Fibroblast of gingiva (primary cell): ENCODE results near the gene ATP5F1D.

Experiments used
- DNase-seq: peaks from one replicate; pipeline ENCODE4 v3.0.0-alpha.2; 2011; ENCODE audit warnings: low read depth

The ATP5F1D gene

DNA sequence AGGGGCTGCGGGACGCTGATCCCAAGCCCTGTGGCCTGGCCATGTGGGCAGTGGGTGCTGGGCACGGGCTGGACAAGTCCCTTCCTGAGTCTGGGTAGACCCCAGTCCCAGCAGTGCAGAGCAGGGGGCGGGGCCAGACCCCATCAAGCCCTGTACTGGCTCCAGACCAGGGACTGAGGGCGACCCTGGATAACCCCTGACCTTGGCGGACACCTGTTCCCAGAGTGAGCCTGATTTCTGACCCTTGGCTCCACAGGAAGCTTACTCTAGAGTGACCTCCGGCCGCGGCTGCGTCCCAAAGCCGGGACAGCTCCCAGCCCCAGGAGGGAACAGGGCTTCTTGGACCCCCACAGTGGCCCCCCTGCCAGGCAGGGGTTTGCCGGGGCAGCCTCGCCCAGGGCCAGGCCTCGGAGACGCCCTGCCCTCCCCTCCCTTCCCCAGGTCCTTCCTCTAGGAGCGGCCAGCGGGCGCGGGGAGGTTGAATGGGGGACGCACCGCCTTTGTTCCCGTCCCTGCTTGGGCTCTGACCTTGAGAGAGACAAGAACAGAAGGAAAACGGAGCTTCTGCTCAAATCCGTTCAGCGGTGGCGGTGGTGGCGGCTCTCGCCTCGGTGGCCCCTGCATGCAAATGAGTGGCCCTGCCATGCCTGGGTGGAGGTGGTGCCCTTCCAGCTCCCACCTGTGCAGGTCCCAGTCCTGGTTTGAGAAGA, 41.8 kb downstream of the ATP5F1D start:
- DNase-seq = no peak

DNA sequence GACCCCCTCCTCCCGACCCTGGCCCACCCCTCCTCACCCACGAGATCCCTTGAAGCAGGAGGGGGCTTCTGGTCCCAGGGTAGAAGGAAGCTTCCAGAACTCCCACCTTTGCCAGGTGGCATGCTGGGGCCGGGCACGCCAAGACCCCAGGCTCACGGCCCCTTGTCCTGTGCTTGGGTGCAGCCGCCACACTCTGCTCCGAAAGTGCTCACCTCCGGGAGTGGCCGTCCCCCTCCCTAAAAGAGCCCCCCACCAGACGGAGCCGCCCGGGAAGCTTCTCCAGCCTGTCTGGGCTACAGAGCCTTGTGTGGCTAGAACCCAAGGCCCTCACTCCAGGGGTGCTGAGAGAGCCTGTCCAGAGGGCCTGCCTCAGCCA, 42.4 kb downstream of the ATP5F1D start:
- DNase-seq = no peak

DNA sequence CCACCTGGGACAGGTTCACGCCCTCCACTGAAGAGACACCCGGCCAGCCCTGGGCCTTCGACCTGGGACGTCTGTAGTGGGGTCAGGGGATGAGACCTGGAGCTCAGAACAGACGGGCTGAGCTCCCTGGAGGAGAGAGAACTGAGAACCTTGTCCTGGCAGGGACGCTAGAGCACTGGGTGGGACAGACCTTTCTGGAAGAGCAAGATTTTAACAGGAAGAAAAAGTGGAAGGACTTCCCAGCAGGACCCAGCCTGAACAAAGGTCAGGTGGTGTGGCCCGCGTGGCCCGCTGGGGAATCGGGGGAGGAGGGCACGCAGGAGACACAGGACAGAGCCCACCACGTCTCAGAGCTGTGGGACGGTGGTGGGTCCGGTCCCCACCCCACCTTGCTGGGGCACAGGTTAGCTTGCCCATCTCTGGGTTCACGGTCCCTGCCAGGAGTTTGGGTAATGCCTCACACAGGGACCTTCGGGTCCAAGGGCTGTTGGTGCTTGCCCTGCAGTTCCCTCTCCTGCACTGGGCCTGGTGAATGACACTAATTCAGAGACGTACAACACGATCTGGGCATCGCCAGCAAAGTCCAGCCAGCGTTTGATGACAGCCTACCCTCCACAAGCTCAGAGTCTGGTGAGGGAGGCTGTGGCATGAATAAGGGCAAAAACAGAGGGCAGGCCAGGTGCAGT, 42.9 kb downstream of the ATP5F1D start:
- no peak for DNase-seq

DNA sequence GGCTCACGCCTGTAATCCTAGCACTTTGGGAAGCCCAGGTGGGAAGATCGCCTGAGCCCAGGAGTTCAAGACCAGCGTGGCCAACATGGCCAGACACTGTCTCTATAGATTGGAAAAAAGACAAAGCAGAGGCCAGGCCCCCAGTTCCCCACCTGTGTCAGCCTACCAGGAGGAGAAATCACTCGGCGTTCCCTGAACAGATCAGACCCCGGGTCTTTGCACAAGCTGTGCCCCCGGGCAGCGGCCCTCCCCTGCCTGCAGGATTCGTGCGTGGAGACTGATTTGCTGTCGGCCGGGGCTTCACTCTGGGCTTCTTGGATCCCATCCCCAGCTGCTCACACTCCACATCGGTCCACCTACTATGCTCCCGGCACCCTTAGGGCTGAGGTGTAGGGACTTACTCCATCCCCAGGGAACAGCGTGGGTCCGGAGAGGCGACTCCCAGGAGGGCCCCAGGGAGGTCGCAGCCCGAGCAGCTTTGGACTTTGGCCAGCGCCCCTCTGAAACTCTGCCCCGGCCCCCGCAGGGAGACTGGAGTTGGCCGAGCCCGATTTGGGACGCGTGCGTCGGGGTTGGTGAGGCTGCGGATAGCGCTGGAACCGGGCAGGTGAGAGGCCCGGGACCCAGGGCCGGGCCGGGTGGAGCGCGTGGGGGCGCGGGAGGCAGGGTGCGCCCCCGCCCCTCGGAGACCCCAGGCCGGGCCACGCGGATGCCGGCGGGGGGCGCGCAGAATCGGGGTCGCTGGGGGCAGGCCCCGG, 43.6 kb downstream of the ATP5F1D start:
- DNase-seq = no peak

DNA sequence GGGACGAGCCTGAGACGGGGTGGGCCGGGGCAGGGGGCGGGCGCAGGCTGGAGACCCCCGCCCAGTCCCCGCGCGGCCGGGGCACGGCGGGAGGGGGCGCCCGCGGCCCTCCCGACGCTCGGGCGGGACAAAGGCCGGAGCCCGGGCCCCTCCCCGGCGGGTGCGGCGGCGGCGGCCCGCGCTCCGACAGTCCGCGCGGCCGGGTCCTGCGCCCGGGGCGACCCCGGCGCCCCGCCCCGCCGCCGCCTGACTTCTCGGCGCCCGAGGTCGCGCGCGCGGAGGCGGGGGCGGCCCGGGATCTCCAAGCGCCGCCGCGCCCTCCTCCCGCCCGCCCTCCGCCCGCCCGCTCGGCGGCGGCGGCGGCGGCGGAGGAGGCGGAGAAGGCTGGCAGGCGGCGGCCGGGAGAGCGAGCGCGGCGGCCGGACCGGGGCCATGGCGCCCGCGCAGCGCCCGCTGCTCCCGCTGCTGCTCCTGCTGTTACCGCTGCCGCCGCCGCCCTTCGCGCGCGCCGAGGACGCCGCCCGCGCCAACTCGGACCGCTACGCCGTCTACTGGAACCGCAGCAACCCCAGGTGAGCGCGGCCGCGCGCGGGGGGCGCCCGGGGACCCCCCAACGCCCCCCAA, 44.3 kb downstream of the ATP5F1D start, which contains the start of gene EFNA2:
Gene EFNA2, plus strand, starts transcription at position 137 of the 624 bp plus-strand sequence. Its CDS starts 296 bp downstream, at position 433.
- DNase-seq = no peak

DNA sequence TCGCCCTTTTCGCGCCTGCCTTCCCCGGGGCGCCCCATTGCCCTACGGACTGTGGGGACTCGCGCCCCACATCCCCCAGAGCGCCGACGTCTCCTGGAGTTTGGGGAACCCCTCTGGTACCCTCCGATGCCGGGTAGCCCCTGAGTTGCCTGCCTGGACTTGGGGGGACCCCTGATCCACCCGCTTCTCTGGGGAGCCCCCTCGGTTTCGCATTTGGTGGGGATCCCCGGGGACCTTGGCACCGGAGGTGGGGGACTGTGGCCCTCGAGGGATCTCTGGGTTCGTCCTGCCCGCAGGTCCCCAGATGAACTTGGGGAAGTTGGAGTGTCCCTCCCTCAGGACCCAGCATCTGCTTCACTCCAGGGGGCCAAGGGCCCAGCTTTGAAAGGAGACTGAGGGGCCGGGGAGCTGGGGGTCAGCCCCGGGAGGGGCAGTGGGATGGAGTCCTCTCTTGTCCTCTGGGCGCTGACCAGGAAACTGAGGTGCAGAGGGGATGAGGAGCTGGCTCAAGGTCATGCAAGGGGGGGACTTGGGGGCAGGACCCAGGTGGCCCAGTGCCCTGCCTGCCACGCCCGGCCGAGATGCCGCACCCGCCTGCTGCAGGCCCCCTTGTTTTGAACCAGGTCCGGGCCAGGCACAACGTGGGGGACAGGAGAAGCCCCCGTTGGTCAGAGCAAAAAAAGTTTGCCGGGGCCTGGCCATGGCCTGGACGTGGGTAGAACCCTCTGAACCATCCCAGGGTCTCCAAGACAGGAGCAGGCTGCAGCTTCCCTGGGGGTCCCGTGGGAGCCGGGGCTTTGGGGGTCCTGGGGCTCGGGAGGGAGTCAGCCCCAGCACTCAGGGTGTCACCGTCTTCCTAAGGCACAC, 45.2 kb downstream of the ATP5F1D start:
- no peak for DNase-seq

DNA sequence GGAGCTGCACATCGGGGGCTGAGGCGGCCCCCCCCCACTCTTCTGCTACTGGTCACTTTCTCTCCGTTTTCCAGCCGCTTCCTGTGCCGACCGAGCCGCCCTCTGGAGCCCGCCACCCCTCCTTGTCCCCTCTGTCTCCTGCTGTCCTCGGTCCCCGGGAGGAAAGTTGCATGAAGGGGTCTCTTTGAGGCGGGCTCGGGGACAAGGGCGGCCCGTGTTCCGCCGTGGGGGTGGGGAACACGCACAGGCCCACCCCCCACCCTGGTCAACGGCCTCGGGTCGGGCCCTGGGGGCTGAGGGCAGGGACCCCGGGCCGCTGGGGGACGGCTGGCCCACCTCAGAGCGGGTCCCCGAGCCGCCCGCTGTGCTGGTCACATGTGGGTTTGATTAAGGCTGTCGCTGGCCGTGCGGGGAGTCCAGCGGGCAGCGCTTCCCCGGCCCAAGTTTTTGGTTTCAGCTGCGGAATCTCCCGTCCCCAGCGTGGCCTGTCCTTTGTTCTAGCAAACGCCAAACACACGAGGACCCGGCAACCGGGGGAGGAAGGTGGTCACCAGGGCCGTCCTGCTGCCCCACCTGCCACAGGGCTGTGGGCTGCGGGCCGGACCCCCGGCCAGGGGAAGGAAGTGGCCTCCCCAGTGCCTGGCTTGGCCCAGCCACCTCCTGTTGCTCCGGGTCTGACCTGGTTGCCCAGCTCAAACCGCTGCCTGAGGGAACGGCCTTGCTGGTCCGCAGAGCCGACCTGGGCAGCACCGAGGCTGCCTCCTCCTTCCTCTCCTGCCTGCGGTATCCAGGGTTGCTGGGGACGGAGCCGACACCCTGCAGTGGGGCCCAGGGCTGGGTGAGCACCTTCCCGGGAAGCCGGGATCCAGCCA, 46.0 kb downstream of the ATP5F1D start:
- no peak for DNase-seq

DNA sequence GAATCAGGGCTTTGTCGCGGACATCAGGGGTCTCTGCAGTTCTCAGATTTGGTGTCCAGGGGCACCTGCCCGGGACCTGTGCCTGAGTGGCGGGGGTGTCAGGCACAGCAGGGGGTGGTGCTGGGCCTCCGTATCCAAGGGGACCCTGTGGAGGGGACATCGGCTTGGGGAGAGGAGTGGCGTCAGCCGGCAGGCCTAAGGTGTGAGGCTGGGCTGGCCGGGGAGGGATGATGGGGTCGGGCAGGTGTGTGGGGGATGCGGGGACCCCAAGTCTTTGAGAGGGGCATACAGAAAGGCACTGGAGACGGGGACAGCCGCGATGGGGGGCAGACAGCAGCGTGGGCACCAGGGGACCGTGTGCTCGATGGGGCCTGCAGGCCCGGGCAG, 46.7 kb downstream of the ATP5F1D start:
- DNase-seq = no peak

DNA sequence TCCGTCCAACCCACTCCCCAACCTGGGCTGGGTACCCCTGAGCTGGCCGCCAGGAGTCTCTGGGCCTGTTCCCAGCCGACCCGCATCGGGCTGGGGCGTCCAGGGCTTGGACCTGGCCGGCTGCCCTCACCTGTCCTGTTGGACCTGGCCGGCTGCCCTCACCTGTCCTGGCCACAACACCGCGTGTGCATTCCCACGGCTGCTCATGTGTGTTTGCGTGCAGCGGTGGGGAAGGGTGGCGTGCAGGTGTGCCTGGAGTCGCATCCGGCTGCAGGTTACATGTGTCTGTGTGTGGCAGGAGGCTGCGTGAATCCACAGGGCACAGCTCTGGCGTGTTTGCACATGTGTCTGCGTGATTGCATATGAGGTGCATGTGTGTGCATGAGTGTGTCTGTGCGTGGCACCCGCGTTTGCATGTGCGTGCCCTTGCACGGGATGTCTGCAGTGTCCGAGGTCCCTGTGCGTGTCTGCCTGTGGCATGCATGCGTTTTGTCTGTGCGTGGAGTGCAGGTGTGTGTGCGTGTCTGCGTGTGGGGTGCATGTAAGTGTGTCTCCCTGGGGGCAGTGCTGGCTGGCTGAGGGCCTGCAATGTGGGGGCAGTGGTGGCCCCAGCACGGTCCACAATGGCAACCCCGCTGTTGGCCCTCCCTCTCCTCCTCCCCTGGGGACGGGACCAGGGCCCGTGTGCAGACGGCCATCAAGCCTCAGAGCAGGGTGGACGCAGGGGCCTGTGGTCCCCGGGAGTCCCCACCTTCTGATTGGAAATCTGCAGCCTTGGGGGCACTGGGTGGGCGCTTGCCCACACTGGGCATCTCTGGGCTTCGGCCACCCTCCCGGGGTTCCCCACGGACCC, 47.5 kb downstream of the ATP5F1D start:
- DNase-seq = no peak

DNA sequence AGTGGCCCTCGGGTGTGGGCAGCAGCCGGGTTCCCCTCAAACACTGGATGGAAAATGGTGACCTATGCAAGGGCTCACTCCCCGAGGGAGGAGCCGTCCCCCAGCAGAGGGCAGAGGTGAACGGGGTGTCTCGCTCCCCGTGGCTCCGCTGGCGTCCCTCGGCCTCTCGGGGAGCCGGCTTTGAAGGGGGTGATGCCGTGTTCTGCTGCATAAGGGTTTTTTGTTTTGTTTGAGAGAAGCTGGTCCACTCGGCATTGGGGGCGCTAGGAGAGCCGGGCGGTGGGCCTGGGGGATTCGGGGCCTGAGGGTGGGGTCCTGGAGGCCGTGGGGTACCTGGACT, 48.1 kb downstream of the ATP5F1D start:
- no peak for DNase-seq

DNA sequence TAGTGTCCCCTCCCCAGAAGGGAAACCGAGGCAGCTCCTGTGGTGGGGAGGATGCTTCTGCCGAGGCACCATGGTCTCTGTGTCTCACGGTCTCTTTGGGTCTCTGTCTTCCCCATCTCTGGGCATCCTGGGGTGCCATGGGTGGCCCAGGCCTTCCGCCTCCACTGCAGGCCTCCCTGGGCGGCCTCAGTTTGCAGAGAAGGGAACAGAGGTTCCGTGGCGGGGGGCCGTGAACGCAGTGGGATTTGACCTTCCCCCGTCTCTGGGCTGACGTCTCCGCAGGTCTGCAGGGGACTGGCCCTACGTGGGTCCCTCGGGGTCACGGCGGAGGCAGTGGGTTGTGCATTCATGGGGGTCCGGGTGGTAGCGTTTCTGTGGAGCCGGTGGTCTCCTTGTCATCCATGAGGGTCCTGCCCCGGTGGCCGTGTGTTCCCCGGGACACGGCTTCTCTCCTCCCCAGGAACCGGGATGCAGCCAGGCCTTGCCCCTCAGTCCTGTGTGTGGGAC, 48.7 kb downstream of the ATP5F1D start:
- no peak for DNase-seq

DNA sequence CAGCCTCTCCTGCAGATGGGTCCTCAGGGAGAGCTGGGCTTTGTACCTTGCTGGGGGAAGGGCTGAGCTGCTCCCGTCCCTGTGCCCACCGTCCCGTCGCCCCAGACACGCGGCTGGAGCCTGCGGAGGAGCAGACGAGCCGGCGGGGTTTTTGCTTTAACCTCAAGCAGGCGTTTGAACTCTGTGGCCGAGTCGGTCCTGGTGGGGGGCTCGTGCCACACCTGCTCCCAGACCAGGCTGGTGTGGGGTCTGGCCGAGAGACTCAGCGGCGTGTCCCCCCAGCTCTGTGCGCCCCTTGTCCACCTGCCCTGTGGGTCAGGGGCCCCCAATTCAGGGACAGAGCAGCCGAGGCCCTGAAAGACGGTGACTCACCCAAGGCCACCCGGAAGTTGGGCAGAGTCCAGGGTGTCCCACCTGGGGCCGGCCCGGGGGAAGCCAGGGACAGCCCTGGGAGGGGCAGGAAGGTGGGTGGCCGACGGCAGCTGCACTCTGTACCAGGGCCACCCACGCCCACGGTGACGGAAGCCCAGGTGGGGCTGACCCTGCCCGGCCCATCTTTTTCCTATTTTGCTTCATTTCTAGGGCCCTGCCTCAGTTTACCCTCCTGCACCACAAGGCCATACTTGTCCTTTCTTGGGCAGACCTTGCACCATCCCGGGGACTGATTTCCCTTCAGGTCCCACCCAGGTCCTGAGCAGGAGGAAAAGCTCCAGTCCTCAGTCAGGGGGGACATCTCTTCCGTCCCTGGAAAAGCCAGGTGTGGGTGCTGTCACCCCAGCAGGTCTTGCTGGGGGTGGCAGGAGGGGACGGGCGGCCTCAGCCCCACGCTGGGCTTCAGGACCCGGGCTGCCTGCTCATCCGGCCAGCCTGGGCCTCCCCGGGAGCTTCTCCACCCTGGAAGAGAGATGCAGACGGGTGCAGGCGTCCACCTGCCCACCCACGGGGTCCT, 49.4 kb downstream of the ATP5F1D start:
- DNase-seq = no peak

DNA sequence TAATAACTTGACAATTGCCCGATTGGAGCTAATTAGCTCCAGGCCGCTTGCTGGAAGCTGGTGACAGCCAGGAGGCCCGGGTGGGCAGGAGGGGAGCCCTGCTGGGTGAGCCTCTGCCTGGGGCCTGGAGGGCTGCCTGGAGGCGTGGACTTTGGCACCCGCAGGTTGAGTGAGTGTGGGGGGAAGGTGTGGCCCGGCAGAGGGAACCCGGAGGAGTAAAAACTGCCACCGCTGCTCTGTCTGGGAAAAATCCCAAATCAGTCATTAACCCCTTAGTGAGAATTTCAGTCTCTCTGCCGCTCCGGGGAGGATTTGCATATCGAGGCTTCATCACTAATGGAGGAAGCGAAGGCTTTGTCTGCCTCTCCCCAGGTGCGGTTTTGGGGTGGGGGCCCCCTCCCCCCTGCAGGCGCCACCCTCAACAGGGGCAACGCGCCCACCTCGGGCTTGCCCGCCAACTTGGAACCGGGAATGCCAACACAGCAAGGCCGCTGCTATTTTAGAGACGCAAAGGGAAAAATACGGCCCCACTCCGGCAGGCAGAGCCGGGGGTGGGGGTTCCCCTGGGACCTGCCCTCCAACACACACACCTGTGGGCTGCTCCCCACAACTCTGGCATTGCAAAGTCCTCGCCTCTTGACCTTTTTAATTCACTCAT, 50.3 kb downstream of the ATP5F1D start:
- DNase-seq = no peak

DNA sequence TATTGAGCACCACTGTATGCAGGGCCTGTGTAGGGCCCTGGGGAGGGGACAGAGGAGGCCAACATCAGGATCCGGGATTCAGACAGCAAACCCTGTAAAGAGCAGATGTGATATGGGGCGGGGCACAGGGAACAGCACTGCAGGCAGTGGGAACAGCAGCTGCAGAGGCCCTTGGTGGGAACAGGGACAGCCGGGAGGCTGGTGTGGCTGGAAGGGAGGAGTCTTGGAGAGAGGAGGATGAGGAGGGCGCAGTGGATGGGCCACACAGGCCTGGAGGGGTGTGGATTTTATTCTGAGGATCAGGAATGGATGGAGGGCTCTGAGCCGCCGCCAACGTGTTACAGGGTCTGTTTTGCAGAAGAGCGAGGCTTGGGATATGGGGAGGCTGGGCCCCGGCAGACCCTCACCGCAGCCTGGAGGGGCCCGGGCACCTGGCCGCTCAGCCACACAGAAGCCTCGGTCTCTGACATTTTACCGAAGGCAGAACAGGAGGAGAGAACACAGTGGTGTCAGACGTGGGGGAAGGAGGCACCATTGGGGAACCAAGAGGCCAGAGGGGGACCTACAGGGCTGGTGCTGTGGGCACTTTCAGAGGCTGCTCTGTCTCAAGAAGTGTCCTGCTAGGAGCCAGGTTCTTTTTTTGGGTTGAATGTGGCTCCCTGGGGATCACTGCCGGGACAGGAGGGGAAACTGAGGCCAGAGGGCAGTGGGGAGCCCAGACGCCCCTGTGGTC, 51.0 kb downstream of the ATP5F1D start:
- no peak for DNase-seq

DNA sequence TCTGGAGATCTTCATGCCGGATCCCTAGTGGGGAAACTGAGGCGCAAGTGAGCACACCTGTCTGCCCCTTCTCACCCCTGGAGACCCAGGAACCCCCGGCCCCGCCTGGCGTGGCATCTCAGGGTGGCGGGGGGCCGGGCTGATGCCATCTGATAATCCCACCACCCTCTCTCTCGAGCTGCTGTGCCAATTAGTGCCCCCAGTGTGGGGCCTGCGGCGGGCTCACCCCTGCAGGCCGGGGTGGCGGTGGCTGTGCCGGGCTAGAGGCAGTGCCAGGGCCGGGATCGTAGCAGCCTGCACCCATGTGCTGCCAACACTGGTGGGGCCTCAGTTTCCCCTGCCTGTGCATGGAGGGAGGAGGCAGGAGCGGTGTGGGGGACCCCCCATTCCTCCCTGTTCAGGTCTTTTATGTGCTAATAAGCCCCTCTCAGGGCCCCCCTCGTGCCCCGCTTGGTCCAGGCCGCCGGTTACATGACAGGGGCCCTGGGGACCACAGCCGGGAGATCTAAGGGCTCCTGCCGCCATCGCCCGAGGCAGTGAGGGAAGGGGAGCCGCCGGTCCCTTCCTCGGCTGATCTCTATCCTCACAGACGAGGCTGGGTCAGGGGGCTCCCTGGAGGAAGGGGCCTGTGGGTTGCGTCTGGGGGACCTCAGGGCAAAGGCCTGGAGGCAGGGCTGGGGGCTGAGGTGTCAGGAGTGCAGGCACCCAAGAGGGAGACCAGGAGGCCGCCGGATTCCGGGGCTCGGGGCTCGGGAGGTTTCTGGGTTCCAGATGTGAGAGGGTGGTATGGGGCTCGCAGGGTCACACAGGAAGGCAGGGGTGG, 52.4 kb downstream of the ATP5F1D start:
- no peak for DNase-seq
